ENCODE results near the gene PID1.

GRCh38 chr2:229022652-229023051, 248.4 kb downstream of the PID1 start:
- TF ChIP-seq, protein P1, sequence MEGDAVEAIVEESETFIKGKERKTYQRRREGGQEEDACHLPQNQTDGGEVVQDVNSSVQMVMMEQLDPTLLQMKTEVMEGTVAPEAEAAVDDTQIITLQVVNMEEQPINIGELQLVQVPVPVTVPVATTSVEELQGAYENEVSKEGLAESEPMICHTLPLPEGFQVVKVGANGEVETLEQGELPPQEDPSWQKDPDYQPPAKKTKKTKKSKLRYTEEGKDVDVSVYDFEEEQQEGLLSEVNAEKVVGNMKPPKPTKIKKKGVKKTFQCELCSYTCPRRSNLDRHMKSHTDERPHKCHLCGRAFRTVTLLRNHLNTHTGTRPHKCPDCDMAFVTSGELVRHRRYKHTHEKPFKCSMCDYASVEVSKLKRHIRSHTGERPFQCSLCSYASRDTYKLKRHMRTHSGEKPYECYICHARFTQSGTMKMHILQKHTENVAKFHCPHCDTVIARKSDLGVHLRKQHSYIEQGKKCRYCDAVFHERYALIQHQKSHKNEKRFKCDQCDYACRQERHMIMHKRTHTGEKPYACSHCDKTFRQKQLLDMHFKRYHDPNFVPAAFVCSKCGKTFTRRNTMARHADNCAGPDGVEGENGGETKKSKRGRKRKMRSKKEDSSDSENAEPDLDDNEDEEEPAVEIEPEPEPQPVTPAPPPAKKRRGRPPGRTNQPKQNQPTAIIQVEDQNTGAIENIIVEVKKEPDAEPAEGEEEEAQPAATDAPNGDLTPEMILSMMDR (IDR thresholded peaks at IDR 0.05): no peak
- TF ChIP-seq POLR2A (IDR thresholded peaks at IDR 0.05): no peak
